ENCODE results near the gene REG3G.
"Not testable (repeated sequence)": the region's sequence is repeated elsewhere in the genome, so short reads cannot be mapped to it uniquely, and the experiment has no call there.

Gene REG3G

DNA sequence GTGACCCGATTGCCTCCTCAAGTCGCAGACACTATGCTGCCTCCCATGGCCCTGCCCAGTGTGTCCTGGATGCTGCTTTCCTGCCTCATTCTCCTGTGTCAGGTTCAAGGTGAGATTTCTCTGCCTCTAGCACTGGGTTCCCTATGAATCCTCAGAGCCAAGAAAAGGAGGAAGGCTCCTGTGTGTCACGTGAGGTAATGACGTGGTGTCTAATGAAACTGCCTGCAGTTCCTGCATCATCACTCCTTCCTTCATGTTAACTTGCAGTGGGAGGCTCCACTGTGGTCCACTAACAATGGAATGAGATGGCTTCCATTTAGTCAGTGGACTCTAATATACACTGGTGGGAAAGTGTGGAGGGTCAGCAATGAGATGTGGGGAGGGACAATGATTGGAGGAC lies 559 bp downstream of the REG3G start:
- no peak for DNase-seq

DNA sequence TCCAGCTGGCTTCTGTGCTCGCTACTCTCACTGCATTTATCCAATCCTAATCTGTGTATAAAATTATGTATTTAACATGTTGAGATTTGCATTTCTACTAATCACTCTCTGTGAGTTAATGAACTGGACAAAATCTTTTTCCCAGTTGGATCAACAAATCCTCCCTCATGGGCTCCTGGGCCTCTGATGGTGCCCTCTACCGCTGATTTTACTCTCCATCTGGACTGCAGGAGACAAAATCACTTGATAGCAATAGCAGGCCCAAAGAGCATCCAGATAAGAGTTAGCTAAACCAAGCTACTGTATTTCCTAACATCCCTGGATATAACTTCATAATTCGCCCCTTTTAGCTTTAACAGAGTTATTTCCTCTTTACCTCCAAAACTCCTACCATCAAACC lies 14.4 kb downstream of the REG3G start:
- no peak for DNase-seq

DNA sequence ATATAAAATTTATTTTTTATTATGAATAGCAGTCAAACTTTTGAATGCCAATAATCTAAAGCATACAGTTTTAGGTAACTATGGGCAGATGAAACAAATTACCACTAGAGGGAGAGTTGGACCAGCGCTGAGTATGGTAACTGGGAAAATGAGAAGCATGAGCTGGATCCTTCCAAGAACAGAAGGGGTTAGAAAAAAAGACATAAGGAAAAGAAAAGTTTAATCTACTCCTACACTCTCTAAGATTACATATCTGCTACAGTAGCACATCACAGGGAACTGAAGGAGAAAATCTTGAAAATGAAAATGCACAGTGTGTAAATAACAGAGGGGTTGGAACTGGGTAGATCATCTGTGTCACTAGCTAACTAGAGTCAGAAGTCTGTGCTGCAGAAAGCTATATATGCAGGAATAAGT lies 15.5 kb downstream of the REG3G start:
- no peak for DNase-seq

DNA sequence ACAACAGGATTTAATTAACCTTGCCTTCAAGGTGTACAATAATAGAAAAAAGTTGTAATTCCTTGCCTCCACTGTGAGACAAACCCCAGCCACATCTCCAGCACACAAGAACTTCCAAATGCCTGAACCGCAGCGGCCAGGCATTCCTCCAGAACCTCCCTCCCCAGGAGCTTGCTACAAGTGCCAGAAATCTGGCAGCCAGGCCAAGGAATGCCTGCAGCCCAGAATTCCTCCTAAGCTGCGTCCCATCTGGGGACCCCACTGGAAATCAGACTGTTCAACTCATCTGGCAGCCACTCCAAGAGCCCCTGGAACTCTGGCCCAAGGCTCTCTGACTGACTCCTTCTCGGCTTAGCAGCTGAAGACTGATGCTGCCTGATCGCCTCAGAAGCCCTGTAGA lies 28.0 kb downstream of the REG3G start:
- not testable (repeated sequence) for DNase-seq

DNA sequence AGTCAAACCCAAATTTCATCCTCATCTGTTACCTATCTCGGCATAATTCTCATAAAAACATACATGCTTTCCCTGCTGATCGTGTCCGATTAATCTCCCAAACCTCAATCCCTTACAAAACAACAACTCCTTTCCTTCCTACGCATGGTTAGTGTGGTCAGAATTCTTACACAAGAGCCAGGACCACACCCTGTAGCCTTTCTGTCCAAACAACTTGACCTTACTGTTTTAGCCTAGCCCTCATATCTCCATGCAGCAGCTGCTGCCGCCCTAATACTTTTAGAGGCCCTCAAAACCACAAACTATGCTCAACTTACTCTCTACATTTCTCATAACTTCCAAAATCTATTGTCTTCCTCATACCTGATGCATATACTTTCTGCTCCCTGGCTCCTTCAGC lies 29.3 kb downstream of the REG3G start:
- not testable (repeated sequence) for DNase-seq

DNA sequence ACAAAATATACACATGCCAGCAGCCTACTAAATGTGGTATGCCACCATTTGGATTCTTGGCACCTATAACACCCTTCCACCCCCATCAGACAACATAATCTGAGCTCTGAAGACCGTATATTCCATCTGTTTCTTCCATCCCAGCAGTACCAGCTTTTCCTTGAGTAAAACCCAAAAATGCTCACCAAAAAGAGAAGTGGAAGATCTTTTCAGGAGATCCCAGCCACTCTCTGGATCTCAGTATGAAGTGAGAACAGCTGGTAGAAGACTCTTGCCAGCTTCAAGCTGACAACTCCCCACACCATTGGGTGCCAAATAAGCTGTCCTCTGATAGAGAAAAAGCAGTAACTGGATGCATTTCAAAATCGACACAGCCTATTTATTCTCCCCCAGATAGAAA lies 39.7 kb downstream of the REG3G start:
- DNase-seq, result no peak

DNA sequence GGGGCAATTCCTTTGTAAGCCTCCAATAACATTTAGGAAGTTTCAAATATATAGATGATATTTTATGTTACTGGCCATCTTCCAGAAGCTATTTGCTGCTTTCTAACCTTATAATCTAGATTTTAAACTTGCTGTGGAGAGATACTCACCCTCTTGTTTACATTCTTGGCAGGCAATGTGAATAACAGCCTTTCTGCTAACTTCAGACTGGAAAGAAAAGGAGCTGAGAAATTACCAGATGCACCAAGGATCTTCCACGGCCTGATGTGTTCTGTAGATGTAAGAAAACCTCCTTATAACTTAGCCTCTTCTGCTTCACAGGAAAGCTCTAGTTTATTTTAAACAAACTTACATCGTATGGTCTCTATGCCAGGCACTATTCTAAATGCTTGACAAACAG lies 45.6 kb downstream of the REG3G start:
- DNase-seq, result no peak
